Measurements from ENCODE around the gene PLP2. TPM values are rescaled to one million over a fixed set of nuclear protein-coding genes. Genes with fewer than 3 reads are reported as not detected.

Gene PLP2
- total and polyA plus RNA-seq, 2 of the 13 experiments (the other 11 are each of a cell fraction or from before 2014, with no cell fraction given), result 0.40 to 3.6 TPM

DNA sequence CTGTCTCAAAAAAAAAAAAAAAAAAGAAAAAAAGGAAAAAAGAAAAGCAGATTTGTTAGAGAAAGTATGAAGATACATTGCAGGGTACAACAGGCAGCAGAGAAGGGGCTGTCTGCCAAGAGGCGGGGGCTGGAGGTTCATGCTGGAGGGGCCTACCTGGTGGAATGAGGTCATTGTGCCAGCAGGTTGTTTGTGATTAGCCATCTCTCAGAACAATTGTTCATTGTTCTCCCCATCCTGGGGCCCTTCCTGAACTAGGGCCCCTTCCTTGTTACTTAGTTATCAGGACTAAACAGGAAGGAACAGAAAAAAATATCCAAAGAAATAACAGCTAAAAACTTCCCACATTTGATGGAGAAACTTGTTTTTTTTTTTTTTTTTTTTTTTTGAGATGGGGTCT lies 34.2 kb upstream of the PLP2 start (continued):
- TF ChIP-seq SOX13 (IDR thresholded peaks at IDR 0.05), result peak; percentile 79; the same call in 1 of the 2 replicates
- TF ChIP-seq SOX13 (CRISPR knock-in tag; conservative IDR thresholded peaks at IDR 0.05 in 1 of 2, IDR thresholded peaks at IDR 0.05 in 1 of 2), result peak in 1 of 2 experiments; percentile 95; a peak in 2 of 4 replicates
- peak; percentile 93 for TF ChIP-seq SOX5 (CRISPR knock-in tag; IDR thresholded peaks at IDR 0.05; ENCODE audit: borderline replicate concordance)
- TF ChIP-seq PAXIP1 (CRISPR knock-in tag; conservative IDR thresholded peaks at IDR 0.05), result peak; percentile 56; the same call in 1 of the 2 replicates
- TF ChIP-seq ATF7 (IDR thresholded peaks at IDR 0.05), result 0 out of 2 replicates have a peak, but pooled peaks have one; percentile 12
- TF ChIP-seq ATF7 (CRISPR knock-in tag; IDR thresholded peaks at IDR 0.05), result no peak
- TF ChIP-seq ZNF609 (CRISPR knock-in tag; IDR thresholded peaks at IDR 0.05; ENCODE audit: borderline replicate concordance), result no peak
- TF ChIP-seq STAT5B (CRISPR knock-in tag; IDR thresholded peaks at IDR 0.05), result no peak
- TF ChIP-seq, protein P1, sequence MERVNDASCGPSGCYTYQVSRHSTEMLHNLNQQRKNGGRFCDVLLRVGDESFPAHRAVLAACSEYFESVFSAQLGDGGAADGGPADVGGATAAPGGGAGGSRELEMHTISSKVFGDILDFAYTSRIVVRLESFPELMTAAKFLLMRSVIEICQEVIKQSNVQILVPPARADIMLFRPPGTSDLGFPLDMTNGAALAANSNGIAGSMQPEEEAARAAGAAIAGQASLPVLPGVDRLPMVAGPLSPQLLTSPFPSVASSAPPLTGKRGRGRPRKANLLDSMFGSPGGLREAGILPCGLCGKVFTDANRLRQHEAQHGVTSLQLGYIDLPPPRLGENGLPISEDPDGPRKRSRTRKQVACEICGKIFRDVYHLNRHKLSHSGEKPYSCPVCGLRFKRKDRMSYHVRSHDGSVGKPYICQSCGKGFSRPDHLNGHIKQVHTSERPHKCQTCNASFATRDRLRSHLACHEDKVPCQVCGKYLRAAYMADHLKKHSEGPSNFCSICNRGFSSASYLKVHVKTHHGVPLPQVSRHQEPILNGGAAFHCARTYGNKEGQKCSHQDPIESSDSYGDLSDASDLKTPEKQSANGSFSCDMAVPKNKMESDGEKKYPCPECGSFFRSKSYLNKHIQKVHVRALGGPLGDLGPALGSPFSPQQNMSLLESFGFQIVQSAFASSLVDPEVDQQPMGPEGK (CRISPR knock-in tag; IDR thresholded peaks at IDR 0.05), result peak; percentile 83
